HG03159 (cell line): ENCODE data around the gene ARHGEF4.

Source experiments
- ATAC-seq: cut with Tn5 transposase; IDR thresholded peaks from one replicate; pipeline ENCODE4 v1.9.1; 2021; ENCODE audit warnings: mild to moderate bottlenecking, moderate library complexity; ENCODE audit not compliant: unreplicated experiment

ARHGEF4 gene

DNA sequence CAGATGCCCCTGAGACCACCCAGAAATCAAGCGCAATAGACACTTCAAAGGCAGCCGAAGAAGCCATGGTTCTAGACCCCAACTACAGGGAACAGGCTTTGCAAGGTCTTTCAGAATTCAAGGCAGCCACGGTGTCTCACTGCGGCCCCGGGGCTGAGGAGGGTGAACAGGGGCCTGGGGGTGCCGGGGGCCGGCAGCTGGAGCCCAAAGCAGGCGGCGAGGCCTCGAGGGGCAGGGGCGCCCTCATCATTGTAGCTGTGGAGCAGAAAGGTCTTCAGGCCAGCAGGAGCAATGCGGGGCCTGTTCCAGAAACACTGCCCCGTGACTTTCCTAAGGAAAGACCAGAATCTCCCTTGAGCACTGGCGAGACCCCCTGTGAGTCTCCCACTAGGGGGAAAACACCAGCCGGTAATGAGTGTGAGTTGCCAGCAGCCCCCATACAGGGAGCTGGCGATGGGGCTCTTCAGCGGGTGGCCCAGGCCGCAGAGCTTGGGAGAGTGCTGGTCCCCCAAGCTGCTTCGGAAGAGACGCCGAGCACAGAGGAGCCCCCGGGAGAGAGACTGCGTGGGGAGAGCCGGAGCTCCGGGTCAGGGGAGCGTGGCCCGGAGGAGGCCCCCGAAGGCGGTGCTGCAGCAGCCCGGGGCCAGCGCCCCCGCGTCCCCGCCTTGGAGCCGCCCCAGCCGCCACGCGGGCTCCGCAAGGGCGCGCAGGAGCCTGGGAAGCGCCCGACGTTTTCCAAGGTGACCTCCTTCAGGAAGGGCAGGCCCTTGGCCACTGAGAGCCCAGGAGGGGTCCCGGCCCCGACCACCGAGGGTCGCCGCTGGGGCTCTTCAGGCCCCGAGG lies 79.1 kb downstream of the ARHGEF4 start:
- ATAC-seq = no peak

DNA sequence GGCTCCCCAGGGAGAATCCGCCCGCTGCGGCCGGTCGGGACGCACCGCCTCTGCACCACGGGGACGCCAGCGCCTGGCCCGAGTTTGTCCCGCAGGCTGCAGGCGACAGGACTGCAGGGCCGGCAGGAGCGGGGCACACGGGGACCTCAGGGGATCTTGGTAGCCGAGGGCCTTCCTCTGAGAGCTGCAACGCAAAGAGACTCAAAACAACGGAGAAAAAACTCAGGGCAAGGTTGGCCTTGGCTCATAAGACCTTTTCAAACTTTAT lies 79.7 kb downstream of the ARHGEF4 start:
- no peak for ATAC-seq

DNA sequence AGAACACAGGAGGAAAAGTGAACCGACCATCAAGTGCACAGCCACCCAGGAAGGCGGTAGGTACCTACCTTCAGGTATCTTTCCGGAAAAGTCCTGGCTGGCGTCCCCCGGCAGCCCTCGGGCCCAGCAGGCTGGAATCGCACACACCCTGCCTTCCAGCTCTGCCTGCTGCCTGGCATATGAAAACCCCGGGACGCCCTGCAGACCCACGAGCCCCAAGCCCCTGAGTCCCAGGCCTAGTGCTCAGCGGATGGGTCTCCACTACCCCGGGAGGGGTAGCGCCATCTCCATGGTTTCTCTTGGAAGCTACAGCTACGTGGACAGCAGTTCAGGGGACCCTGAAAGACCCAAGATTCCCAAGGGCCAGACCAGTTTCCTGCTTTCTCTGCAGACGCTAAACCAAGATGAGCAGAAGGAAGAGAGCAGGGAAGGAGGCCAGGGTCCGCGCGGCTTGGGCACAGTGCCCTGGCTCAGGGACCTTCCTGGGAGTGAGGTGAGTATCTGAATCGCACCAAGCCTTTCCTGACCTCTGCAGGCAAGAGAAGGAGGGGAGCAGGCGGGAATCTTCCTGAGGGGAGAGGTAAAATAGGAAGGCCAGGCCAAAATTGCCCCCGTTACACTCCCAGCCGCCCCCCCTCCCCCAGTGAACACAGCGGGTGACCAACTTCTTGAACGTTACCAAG lies 80.4 kb downstream of the ARHGEF4 start:
- no peak for ATAC-seq

GRCh38 chr2:130918393-130918792 lies 81.7 kb downstream of the ARHGEF4 start:
- ATAC-seq = no peak

- no peak for ATAC-seq
Measured at GRCh38 chr2:130920415-130921163, 83.9 kb downstream of the ARHGEF4 start.

- ATAC-seq = no peak
Measured at GRCh38 chr2:130921164-130921476, 84.4 kb downstream of the ARHGEF4 start.

- ATAC-seq = no peak
Measured at GRCh38 chr2:130922417-130922816, 85.7 kb downstream of the ARHGEF4 start.

- no peak for ATAC-seq
Measured at GRCh38 chr2:130928385-130928784, 91.7 kb downstream of the ARHGEF4 start.

- no peak for ATAC-seq
Measured at GRCh38 chr2:130930740-130931659, 94.3 kb downstream of the ARHGEF4 start.

DNA sequence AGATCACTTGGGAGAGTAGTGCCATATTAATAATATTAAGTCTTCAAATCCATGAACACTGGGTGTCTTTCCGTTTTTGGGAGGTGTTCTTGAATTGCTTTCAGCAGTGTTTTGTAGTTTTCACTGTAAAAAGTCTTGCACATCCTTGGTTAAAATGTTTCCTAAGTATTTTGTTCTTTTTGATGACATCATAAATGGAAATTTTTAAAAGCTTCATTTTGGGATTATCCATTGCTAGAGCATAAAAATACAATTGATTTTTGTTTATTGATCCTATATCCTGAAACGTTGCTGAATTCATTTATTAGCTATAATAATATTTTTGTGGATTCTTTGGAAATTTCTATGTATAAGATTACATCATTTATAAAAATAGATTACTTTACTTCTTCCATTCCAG lies 96.8 kb downstream of the ARHGEF4 start:
- no peak for ATAC-seq

- ATAC-seq = no peak
Measured at GRCh38 chr2:130936451-130936850, 99.7 kb downstream of the ARHGEF4 start.

GRCh38 chr2:130947967-130948366 lies 111.3 kb downstream of the ARHGEF4 start:
- no peak for ATAC-seq

- ATAC-seq = no peak
Measured at GRCh38 chr2:130949954-130950353, 113.2 kb downstream of the ARHGEF4 start.

DNA sequence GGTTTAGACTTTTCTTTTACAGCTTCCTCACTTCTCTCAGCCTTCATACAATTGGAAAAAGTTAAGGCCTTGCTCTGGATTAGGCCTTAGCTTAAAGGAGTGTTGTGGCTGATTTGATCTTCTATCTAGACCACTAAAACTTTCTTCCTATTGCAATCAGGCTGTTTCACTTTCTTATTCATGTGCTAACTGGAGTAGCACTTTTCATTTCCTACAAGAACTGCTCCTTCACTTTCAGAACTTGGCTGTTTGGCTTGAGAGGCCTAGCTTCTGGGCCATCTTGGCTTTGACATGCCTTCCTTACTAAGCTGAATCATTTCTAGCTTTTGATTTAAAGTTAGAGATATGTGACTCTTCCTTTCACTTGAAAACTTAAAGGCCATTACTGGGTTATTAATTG lies 114.3 kb downstream of the ARHGEF4 start:
- ATAC-seq = no peak

GRCh38 chr2:130954873-130955272 lies 118.2 kb downstream of the ARHGEF4 start:
- ATAC-seq = no peak

- no peak for ATAC-seq
Measured at GRCh38 chr2:130957915-130958314, 121.2 kb downstream of the ARHGEF4 start.

GRCh38 chr2:130963196-130963848 lies 126.6 kb downstream of the ARHGEF4 start:
- ATAC-seq = no peak

DNA sequence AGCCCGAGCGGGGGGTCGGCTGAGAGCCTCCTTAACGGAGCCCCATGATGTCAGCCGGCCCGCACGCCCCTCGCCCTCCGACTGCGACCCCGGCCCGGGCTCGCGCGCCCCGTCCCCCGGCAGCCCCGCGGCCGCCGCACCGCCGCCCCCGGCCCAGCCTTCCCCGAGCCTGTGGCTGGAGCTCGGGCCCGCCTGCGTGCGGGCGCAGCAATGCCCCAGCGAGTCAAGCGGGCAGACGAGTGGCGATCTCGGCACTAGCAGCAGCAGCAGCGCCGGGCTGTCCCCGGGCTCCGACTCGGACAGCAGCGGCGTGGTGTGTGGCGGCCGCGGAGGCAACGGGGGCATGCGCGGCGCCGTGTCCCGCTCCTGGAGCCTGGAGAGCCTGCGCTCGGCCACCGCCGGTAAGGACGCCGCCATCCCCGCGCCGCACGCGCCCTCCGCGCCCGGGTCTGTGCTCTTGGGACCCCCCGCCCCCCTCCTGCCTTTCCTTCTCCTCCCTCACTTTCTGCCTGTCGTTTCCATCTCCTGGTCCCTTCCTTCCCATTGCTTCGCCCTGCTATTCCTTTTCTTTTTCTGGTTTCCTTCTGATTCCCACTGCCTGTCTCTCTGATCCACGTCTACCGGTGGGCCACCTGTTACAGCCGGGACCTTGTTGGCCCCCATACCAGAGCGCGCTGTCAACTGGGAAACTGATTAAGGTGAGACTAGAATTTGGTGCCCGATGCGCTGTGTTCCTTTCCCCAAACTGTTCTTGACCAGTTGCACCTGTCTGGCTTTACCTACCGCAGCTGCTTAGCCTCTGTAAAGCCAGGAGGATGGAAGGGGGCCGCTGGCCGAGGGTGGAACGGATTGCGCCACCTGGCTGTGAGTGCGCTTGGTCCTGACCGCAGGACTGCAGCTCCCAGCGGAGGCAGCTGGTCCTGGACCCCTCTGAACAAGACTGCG lies 127.4 kb downstream of the ARHGEF4 start:
- no peak for ATAC-seq

DNA sequence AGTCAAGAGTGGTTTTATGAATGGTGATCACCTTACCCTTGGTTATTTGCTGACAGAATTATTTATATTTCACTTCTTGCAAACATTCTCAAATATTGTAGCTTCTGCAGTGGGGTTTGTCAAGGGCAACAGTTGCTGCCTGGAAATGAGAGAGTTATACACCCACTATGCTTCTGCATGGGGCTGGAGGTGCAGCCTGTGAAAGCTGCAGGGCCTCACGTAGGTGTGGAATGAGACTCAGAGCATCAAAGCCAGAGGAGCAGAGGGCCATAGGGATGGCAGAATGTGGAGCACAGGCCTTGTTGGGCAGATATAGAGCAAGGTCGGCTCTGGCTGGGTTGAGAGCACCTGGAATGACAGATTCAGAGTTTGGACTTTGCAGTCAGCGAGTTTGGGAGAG lies 128.2 kb downstream of the ARHGEF4 start:
- ATAC-seq = no peak
